ENCODE results near the gene CSNK1G1. TPM values are rescaled to one million over a fixed set of nuclear protein-coding genes. Genes with fewer than 3 reads are reported as not detected.

CSNK1G1 gene
- total RNA-seq, result 21.0 and 25.6 TPM in 2 replicates

GRCh38 chr15:64355944-64356709 is at the start of gene CSNK1G1:
Gene CSNK1G1 (minus strand): TSS chr15:64356173. CDS start chr15:64300499, 55,674 bp downstream.

GRCh38 chr15:64387562-64388168 is 31.7 kb upstream of the CSNK1G1 start, which contains the start of gene TRIP4:
Gene TRIP4 (plus strand): TSS chr15:64387836. CDS start chr15:64387864, 28 bp downstream.

GRCh38 chr15:64381000-64381751 is 25.2 kb upstream of the CSNK1G1 start, which contains the start of gene PCLAF:
Gene PCLAF (minus strand): TSS chr15:64381441. CDS start chr15:64381371, 70 bp downstream.

GRCh38 chr15:64162869-64163658 is 192.9 kb downstream of the CSNK1G1 start, which contains the start of gene PPIB:
Gene PPIB (minus strand): TSS chr15:64163022. CDS start chr15:64162986, 36 bp downstream.

GRCh38 chr15:64151727-64152506 is 204.1 kb downstream of the CSNK1G1 start, which contains the start of gene SNX22:
Gene SNX22 (plus strand): TSS chr15:64151731. CDS start chr15:64151776, 45 bp downstream.

Other genes with a start within 250 kb of the CSNK1G1 start
- gene SNX22, start 204.4 kb downstream of the CSNK1G1 start, total RNA-seq, result 0.50 and 0.58 TPM in 2 replicates
- gene PPIB, start 193.2 kb downstream of the CSNK1G1 start, total RNA-seq, result 806 and 902 TPM in 2 replicates
- 23.3 and 66.8 TPM in 2 replicates for gene PCLAF, start 25.3 kb upstream of the CSNK1G1 start, total RNA-seq
- 12.1 and 17.9 TPM in 2 replicates for gene TRIP4, start 31.7 kb upstream of the CSNK1G1 start, total RNA-seq
- gene ZNF609, start 104.4 kb upstream of the CSNK1G1 start, total RNA-seq, result 16.2 and 19.5 TPM in 2 replicates